ENCODE results near the gene ZNF304.
A peak's percentile ranks its signal among the peaks of the same experiment; 100 is the strongest.

DNA sequence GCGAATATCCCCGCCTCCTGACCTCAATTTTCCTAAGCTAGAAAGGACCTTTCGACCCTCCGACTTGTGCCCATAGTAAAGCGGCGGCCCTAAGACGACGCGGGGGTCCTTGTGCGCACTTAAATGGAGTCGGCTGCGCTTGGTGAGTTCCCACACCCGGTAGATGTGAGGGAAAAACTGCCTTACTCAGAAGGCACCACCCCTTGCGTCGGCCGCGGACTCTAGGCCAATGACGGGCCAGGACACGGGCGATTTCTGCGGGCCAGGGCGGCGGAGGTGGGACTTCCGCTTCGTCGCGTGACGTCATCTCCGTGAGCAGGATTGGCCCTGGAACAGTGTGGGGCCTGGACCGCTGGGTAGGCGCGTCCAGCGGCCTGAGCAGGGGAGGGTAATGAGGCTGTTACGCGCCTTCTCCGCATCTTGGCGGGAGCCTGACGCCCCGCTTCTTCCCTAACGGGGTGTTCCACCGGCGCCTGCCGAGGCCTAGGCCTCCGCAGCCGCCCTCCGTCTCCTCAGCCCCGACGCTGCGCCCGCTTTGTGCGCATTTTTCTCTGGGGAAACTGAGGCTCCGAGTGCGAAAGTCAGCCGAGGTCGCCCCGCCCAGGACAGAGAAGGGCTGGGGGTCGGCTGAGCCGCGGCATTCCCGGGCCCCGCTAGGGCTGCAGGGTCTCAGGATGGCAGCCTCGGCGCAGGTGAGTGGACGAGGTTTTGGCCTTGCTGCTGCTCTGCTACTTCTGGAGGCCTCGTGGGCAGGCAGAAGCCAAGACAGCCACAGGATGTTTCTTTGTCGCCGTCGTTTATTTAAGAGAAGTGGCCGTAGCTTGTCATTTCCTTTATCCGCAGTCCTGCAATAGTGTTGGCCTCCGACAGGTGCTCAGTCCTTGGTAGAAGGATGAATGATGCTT is 30.6 kb upstream of the ZNF304 start, which contains the start of gene ZNF543:
- peak in 1 of 3 experiments; percentile 20 for TF ChIP-seq CTCF (IDR thresholded peaks at IDR 0.05)
- no peak for TF ChIP-seq EP300 (IDR thresholded peaks at IDR 0.05)
- TF ChIP-seq POLR2AphosphoS5 (IDR thresholded peaks at IDR 0.05) = peak; percentile 95

Data from esophagus muscularis mucosa (tissue), 4 donors.